GM23338 (cell line): ENCODE results near the gene ZNF22. TPM values are rescaled to one million over a fixed set of nuclear protein-coding genes. Genes with fewer than 3 reads are reported as not detected.
A peak's percentile ranks its signal among the peaks of the same experiment; 100 is the strongest.

ENCODE experiments used
- ATAC-seq: fragments of 200-7000 bp; cut with Tn5 transposase; 3 replicates; pipeline ENCODE4 v1.9.1; 2020
- DNase-seq: peaks from one replicate; pipeline ENCODE4 v3.0.0-alpha.2; 2015; ENCODE audit warnings: low spot score
- H2AFZ ChIP-seq: fragments of 200-600 bp; sonication (generic); 2 replicates; pipeline ENCODE4 v1.8.0; 2016; ENCODE audit warnings: antibody characterized with exemption, mild to moderate bottlenecking, moderate library complexity
- H3F3A ChIP-seq: fragments of 200-600 bp; sonication (generic); replicated peaks from 2 replicates; pipeline ENCODE4 v1.8.0; 2017; ENCODE audit warnings: antibody characterized with exemption, mixed run types, low read depth
- H3K27ac ChIP-seq: fragments of 200-600 bp; sonication (generic); 2 replicates; pipeline ENCODE4 v1.6.1; 2016; ENCODE audit warnings: low read depth
- H3K27me3 ChIP-seq: fragments of 200-600 bp; sonication (generic); 2 replicates; pipeline ENCODE4 v1.8.0; 2016; ENCODE audit warnings: mild to moderate bottlenecking, mixed run types, moderate library complexity; ENCODE audit not compliant: insufficient read depth
- H3K36me3 ChIP-seq: fragments of 200-600 bp; sonication (generic); 2 replicates; pipeline ENCODE4 v1.8.0; 2016; ENCODE audit warnings: mild to moderate bottlenecking; ENCODE audit not compliant: insufficient read depth
- H3K4me1 ChIP-seq: fragments of 200-600 bp; sonication (generic); 2 replicates; pipeline ENCODE4 v1.8.0; 2016; ENCODE audit warnings: mild to moderate bottlenecking, moderate library complexity; ENCODE audit not compliant: insufficient read depth
- H3K4me2 ChIP-seq: fragments of 200-600 bp; sonication (generic); 2 replicates; pipeline ENCODE4 v1.7.1; 2017; ENCODE audit warnings: mixed run types
- H3K4me3 ChIP-seq: fragments of 200-600 bp; sonication (generic); 2 replicates; pipeline ENCODE4 v1.6.1; 2016; ENCODE audit warnings: mixed run types
- H3K79me2 ChIP-seq: fragments of 200-600 bp; sonication (generic); replicated peaks from 2 replicates; pipeline ENCODE4 v1.8.0; 2017; ENCODE audit warnings: mild to moderate bottlenecking; ENCODE audit not compliant: insufficient read depth
- H3K9me2 ChIP-seq: fragments of 200-600 bp; sonication (generic); 2 replicates; pipeline ENCODE4 v1.8.0; 2017; ENCODE audit not compliant: insufficient read depth
- H4K20me1 ChIP-seq: fragments of 200-600 bp; sonication (generic); replicated peaks from 2 replicates; pipeline ENCODE4 v1.8.0; 2017; ENCODE audit warnings: mild to moderate bottlenecking; ENCODE audit not compliant: insufficient read depth
- H3K27ac Mint-ChIP-seq: 2 replicates; pipeline ENCODE4 v1.8.0; 2020; ENCODE audit warnings: inconsistent platforms, mild to moderate bottlenecking, moderate library complexity, mixed read lengths
- H3K27me3 Mint-ChIP-seq: 3 replicates; pipeline ENCODE4 v1.8.0; 2022; ENCODE audit warnings: low read depth, mild to moderate bottlenecking, moderate library complexity, mixed read lengths, inconsistent platforms; ENCODE audit not compliant: insufficient read depth, poor library complexity
- H3K36me3 Mint-ChIP-seq: 3 replicates; pipeline ENCODE4 v1.8.0; 2021; ENCODE audit warnings: low read depth, mild to moderate bottlenecking, inconsistent platforms, moderate library complexity, mixed read lengths
- H3K4me1 Mint-ChIP-seq: 3 replicates; pipeline ENCODE4 v1.8.0; 2020; ENCODE audit warnings: mild to moderate bottlenecking, inconsistent platforms, mixed read lengths
- H3K4me3 Mint-ChIP-seq: 3 replicates; pipeline ENCODE4 v1.8.0; 2021; ENCODE audit warnings: moderate library complexity, mild to moderate bottlenecking, inconsistent platforms, mixed read lengths
- H3K9me3 Mint-ChIP-seq: 3 replicates; pipeline ENCODE4 v1.8.0; 2020; ENCODE audit warnings: moderate library complexity, mild to moderate bottlenecking, inconsistent platforms, mixed read lengths
- ETS1 ChIP-seq: IDR thresholded peaks from 2 replicates; pipeline ENCODE4 v1.6.1; 2016; ENCODE audit warnings: antibody characterized with exemption
- POLR2AphosphoS5 ChIP-seq: IDR thresholded peaks from 2 replicates; pipeline ENCODE4 v1.6.1; 2016; ENCODE audit warnings: antibody characterized with exemption, low read depth
- STAT1 ChIP-seq: IDR thresholded peaks from one replicate; pipeline ENCODE4 v1.6.1; 2016; ENCODE audit warnings: antibody characterized with exemption; ENCODE audit not compliant: unreplicated experiment
- ZNF462 ChIP-seq: fragments of 250-450 bp; sonication (Bioruptor Pico); IDR thresholded peaks from 2 replicates; pipeline ENCODE4 v1.5.0; 2020; ENCODE audit warnings: mild to moderate bottlenecking, moderate library complexity
- polyA plus RNA-seq: library from polyadenylated mRNA; unstranded; fragments of >200 nt; fragmentation: Nextera tagmentation; extraction: Ambion mirVana; gene quantifications from 2 replicates; pipeline ENCODE4 v1.2.1, GENCODE V29; 2016
- total RNA-seq: library from RNA; depleted of rRNA; stranded (reverse); fragments of >200 nt; shearing (Covaris generic); gene quantifications from 2 replicates; pipeline ENCODE4 v1.2.3, GENCODE V29; 2014

Gene ZNF22
- total and polyA plus RNA-seq, 2 experiments from 2014 or later, result 40.5 to 81.8 TPM

GRCh38 chr10:44958196-44958897, 42.4 kb upstream of the ZNF22 start:
- Histone ChIP-seq H3K27ac (no peak overlapping the region), H3K4me1 (peaks cover 42% of the 10 kb centered on the region), H3K36me3 (no peaks in the 10 kb centered on the region), H3K9me2 (no peaks in the 10 kb centered on the region), H2AFZ (no peak overlapping the region), H3F3A (no peaks in the 10 kb centered on the region), H4K20me1 (no peaks in the 10 kb centered on the region), H3K27me3 (peaks cover 9% of the 10 kb centered on the region), H3K79me2 (no peaks in the 10 kb centered on the region), H3K4me2 (peak overlapping the region; percentile 91), H3K4me3 (peak overlapping the region; percentile 76)
- Mint-ChIP-seq H3K27ac (no peak overlapping the region; the same call in 1 of the 2 replicates), H3K4me1 (peaks cover 45% of the 10 kb centered on the region), H3K36me3 (peaks cover 8% of the 10 kb centered on the region; the same call in 2 of the 3 replicates), H3K27me3 (peaks cover 26% of the 10 kb centered on the region), H3K4me3 (peak overlapping the region; percentile 81), H3K9me3 (no peaks in the 10 kb centered on the region; the same call in 2 of the 3 replicates)
- DNase-seq, result no peak
- TF ChIP-seq POLR2AphosphoS5 (no peak), ETS1 (no peak), STAT1 (no peak), ZNF462 (CRISPR knock-in tag) (no peak)
- no peak for ATAC-seq
